ENCODE measurements around the gene HIVEP1. TPM values are rescaled to one million over a fixed set of nuclear protein-coding genes. Genes with fewer than 3 reads are reported as not detected.

Gene HIVEP1
- total and polyA plus RNA-seq, 12 donors: 3.4 to 20.9 (median 13.3) TPM

- TF ChIP-seq CTCF (IDR thresholded peaks at IDR 0.05): no peak
- DNase-seq (no peak), ATAC-seq (no peak)
- H3K9me3 ChIP-seq: no peaks in the 10 kb centered on the region
- 87 to 89% methylated on average over 4 of the region's 4 CpGs for WGBS, 2 donors
- no peaks in the 10 kb centered on the region for H3K27me3 ChIP-seq
- H3K36me3 ChIP-seq: peaks cover 0 to 30% (median 0%) of the 10 kb centered on the region in 9 donors
- H3K27ac ChIP-seq: no peak overlapping the region
- H3K4me3 ChIP-seq: no peak overlapping the region
- intact Hi-C loops (cut with DNase I): no loop called here
- peaks cover 0 to 19% (median 4%) of the 10 kb centered on the region in 9 donors for H3K4me1 ChIP-seq
Measured at GRCh38 chr6:12132351-12133222, 120.5 kb downstream of the HIVEP1 start.

GRCh38 chr6:12134581-12134980 is 122.5 kb downstream of the HIVEP1 start:
- 50 to 51% methylated on average over 1 of the region's 1 CpG for WGBS, 2 donors
- DNase-seq: no peak
- peaks cover 0 to 22% (median 10%) of the 10 kb centered on the region in 9 donors for H3K4me1 ChIP-seq
- no peak for TF ChIP-seq CTCF (IDR thresholded peaks at IDR 0.05)
- H3K27me3 ChIP-seq: no peaks in the 10 kb centered on the region
- H3K36me3 ChIP-seq: peaks cover 0 to 36% (median 6%) of the 10 kb centered on the region in 9 donors
- ATAC-seq: no peak
- no peak overlapping the region for H3K27ac ChIP-seq
- no peak overlapping the region for H3K4me3 ChIP-seq
- no peaks in the 10 kb centered on the region for H3K9me3 ChIP-seq
- intact Hi-C loops (cut with DNase I): no loop called here

- no peak for ATAC-seq
- intact Hi-C loops (cut with DNase I): no loop called here
Measured at GRCh38 chr6:12134991-12135390, 122.9 kb downstream of the HIVEP1 start.

GRCh38 chr6:12136905-12137304 is 124.8 kb downstream of the HIVEP1 start:
- 91 to 92% methylated on average over 4 of the region's 4 CpGs for whole genome bisulfite sequencing, 2 donors
- Histone ChIP-seq H3K9me3 (no peaks in the 10 kb centered on the region), H3K4me1 (peaks cover 0 to 21% (median 10%) of the 10 kb centered on the region in 9 donors), H3K27me3 (no peaks in the 10 kb centered on the region), H3K4me3 (no peak overlapping the region), H3K27ac (no peak overlapping the region), H3K36me3 (peaks cover 0 to 45% (median 15%) of the 10 kb centered on the region in 9 donors)
- no peak for TF ChIP-seq CTCF (IDR thresholded peaks at IDR 0.05)
- ATAC-seq: no peak
- no peak for DNase-seq
- intact Hi-C loops (cut with DNase I): no loop called here

More at GRCh38 chr6:12134991-12135390, 122.9 kb downstream of the HIVEP1 start:
- Histone ChIP-seq H3K4me1 (peaks cover 0 to 22% (median 10%) of the 10 kb centered on the region in 9 donors), H3K9me3 (no peaks in the 10 kb centered on the region), H3K27ac (no peak overlapping the region), H3K4me3 (no peak overlapping the region), H3K27me3 (no peaks in the 10 kb centered on the region), H3K36me3 (peaks cover 0 to 37% (median 10%) of the 10 kb centered on the region in 9 donors)
- 89% methylated on average over 2 of the region's 2 CpGs for WGBS, 2 donors
- no peak for DNase-seq
- TF ChIP-seq CTCF (IDR thresholded peaks at IDR 0.05): no peak

All from heart right ventricle (tissue), 16 donors.